Measurements from ENCODE around the gene PPP4R1. TPM values are rescaled to one million over a fixed set of nuclear protein-coding genes. Genes with fewer than 3 reads are reported as not detected.
A peak's percentile ranks its signal among the peaks of the same experiment; 100 is the strongest.

The PPP4R1 gene
- total RNA-seq, 2 donors from 2014 or later, result 55.8 to 77.6 TPM

- intact Hi-C loops (cut with DNase I), result no loop called here
- ATAC-seq (no peak), DNase-seq (no peak)
Measured at GRCh38 chr18:9534844-9535243, 79.5 kb downstream of the PPP4R1 start.

GRCh38 chr18:9531791-9532410 is 82.5 kb downstream of the PPP4R1 start:
- DNase-seq (no peak), ATAC-seq (no peak)
- intact Hi-C loops (cut with DNase I), result no loop called here

DNA sequence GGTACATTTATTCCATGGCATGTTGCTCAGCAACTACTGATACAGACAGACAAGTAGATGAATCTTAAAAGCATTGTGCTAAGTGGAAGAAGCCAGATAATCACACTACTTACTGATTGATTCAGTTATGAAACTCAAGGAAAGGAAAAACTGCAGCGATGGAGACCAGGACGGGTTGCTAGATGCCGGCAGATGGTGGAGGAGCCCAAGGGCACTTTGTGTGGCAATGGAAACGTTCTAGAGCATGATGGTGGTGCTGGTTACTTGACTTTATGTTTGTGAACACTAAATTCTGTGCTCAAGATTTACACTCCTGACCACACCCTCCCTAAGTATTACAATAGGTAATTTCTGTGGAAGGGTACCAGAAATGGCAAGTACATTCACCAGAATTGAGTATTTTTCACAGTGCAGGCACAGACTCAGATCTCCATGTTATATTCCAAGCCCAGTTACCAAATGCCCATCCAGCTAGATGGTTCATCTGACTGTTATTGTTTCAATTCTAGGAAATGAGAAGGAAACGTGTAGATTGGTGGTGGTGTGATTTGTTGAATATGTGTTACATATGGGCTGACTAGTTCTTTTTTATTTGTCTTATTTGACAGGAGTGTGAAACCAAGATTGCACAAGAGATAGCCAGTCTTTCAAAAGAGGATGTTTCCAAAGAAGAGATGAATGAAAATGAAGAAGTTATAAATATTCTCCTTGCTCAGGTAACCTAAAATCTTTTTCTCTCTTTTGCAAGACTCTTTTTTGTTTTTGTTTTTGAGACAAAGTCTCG is 83.9 kb downstream of the PPP4R1 start:
- intact Hi-C loops (cut with DNase I), result no loop called here
- DNase-seq, result no peak
- no peak for ATAC-seq

GRCh38 chr18:9526458-9526857 is 87.9 kb downstream of the PPP4R1 start:
- DNase-seq (no peak), ATAC-seq (no peak)
- intact Hi-C loops (cut with DNase I), result no loop called here

- no peak for ATAC-seq
- intact Hi-C loops (cut with DNase I), result no loop called here
- no peak for DNase-seq
Measured at GRCh38 chr18:9522952-9523351, 91.4 kb downstream of the PPP4R1 start.

DNA sequence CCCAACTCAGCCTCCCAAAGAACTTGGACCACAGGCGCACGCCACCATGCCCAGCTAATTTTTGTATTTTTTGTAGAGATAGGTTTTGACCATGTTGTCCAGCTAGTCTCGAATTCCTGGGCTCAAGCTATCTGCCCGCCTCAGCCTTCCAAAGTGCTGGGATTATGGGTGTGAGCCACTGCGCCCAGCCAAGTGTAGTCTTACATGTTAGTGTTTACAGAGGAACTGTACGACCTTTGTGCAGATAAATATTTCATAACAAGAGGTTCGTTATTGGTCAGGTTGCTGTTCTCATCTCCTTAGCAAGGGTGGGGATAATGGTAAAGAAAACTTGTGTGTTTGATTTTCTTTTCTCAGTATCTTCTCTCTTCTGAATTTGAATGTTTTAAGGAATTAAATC is 92.6 kb downstream of the PPP4R1 start:
- intact Hi-C loops (cut with DNase I), result no loop called here
- DNase-seq (no peak), ATAC-seq (no peak)

GRCh38 chr18:9520666-9521065 is 93.7 kb downstream of the PPP4R1 start:
- ATAC-seq (peak in 1 of 2 donors; percentile 36), DNase-seq (no peak)
- intact Hi-C loops (cut with DNase I), result no loop called here

DNA sequence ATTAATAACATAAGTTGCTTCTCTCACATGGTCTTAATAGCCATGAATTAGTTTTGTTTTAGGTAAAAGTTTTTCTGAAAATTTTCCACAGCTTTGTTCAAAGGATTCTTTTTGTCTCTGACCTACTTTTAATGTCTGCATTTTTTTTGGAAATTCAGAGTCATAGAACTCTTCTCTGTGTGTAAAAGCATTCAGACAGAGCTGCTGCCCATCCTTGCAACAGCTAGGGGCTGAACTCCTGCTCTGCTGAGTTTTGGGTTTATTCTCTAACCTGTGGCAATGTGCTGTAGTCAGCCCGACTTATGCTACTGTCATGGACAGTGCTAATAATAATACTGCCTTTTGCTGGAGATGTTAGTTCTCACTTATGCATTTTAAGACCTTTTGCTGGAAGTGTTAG is 95.0 kb downstream of the PPP4R1 start:
- intact Hi-C loops (cut with DNase I), result no loop called here
- ATAC-seq (peak in 1 of 2 donors; percentile 71), DNase-seq (no peak)

- no peak for ATAC-seq
- intact Hi-C loops (cut with DNase I), result no loop called here
Measured at GRCh38 chr18:9517869-9518268, 96.5 kb downstream of the PPP4R1 start.

GRCh38 chr18:9516437-9517064 is 97.8 kb downstream of the PPP4R1 start:
- ATAC-seq (peak in 1 of 2 donors; percentile 61), DNase-seq (no peak)
- intact Hi-C loops (cut with DNase I), result no loop called here

More at GRCh38 chr18:9517869-9518268, 96.5 kb downstream of the PPP4R1 start:
- no peak for DNase-seq

GRCh38 chr18:9513971-9514512 is 100.3 kb downstream of the PPP4R1 start:
- ATAC-seq (no peak), DNase-seq (no peak)
- intact Hi-C loops (cut with DNase I), result loop anchor here in 1 of 2 donors (5.0 kb wide), 1 partner anchor 37 kb away; the partner anchor contains the start of gene RALBP1

- no peak for DNase-seq
- ATAC-seq, result no peak
- intact Hi-C loops (cut with DNase I), result no loop called here
Measured at GRCh38 chr18:9508446-9509025, 105.8 kb downstream of the PPP4R1 start.

DNA sequence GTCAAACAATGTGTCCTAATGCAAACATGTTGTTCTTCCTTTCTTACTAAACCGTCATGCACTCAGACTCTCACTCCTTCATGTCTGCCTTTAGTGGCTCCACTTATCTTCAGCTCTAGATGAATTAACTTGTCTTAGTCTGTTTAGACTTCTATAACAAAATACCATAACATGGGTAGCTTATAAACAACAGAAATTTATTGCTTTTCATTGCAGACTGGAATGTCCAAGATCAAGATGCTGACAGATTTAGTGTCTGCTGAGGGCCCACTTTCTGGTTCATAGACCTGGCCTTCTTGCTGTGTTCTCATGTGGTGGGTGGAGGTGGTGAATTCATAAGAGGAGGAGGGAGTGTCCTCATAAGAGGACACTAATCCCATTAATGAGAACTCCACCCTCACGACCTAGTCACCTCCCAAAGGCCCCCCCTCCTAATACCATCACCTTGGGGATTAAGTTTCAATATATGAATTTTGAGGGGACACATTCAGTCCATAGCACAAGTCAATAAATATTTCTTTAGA is 106.7 kb downstream of the PPP4R1 start:
- no peak for ATAC-seq

DNA sequence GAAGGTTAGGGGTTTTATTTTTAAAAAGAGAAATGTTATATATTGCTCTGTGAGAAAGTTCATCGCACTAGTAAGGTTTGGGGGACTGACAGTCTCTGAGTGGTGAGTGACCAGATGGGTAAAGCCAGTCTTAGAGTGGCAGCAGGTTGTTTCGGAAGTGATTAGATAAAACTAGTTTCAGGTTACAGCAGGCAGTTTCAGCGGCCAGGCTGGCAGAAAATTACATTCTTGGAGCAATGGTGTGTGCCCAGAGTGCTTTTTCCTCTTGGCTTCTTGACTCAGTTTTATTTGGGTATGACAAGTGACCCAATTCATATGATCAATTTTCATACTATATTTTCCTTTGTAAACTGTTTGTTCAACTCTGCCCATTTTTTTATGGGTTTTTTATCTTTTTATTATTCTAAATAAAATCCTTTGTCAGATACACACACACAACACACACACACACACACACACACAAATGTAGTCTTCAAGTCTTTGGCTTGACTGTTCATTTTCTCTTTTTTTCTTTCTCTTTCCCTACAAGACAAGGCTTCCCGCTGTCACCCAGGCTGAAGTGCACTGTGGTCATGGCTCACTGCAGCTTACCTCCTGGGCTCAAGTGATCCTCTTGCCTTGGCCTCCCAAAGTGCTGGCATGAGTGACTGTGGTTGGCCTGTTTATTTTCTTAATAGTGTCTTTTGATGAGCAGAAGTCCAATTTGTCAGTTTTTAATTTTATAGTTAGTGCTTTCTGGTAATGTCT is 108.1 kb downstream of the PPP4R1 start:
- DNase-seq (no peak), ATAC-seq (peak; percentile 66 to 83)
- intact Hi-C loops (cut with DNase I), result no loop called here

More for the DNA sequence above, 106.7 kb downstream of the PPP4R1 start:
- intact Hi-C loops (cut with DNase I), result no loop called here
- no peak for DNase-seq

Other genes with a start within 250 kb of the PPP4R1 start
- 10 to 100 TPM; 41.2 to 42.1 TPM for gene RALBP1, start 139.0 kb downstream of the PPP4R1 start, total RNA-seq
- 10 to 100 TPM; 21.2 to 31.1 TPM for gene RAB31, start 93.7 kb upstream of the PPP4R1 start, total RNA-seq

Data from left cardiac atrium (tissue), 4 donors.